ENCODE measurements around the gene DHX40.
"Not testable (repeated sequence)": the region's sequence is repeated elsewhere in the genome, so short reads cannot be mapped to it uniquely, and the experiment has no call there.

The DHX40 gene

GRCh38 chr17:59572301-59572924 lies 7.0 kb downstream of the DHX40 start:
- H3K4me2 ChIP-seq (ENCODE audit: low read length): no peak overlapping the region
- H3K9ac ChIP-seq (ENCODE audit: low read length): no peak overlapping the region
- H3K27ac ChIP-seq (ENCODE audit: low read depth, low read length, poor library complexity, severe bottlenecking): no peak overlapping the region
- no peaks in the 10 kb centered on the region for H4K20me1 ChIP-seq (ENCODE audit: insufficient read depth, low read length)
- H3K27me3 ChIP-seq (ENCODE audit: insufficient read depth, low read length): no peaks in the 10 kb centered on the region
- H3F3A ChIP-seq (ENCODE audit: insufficient read depth, low read length): no peaks in the 10 kb centered on the region
- H3K4me3 ChIP-seq (ENCODE audit: low read depth, low read length, poor library complexity, severe bottlenecking): no peak overlapping the region
- H3K9me2 ChIP-seq (ENCODE audit: low read depth, low read length): no peaks in the 10 kb centered on the region
- H3K9me3 ChIP-seq (ENCODE audit: low read length): no peaks in the 10 kb centered on the region
- TF ChIP-seq CTCF (IDR thresholded peaks at IDR 0.05; ENCODE audit: low read length) (no peak), EZH2 (IDR thresholded peaks at IDR 0.05; ENCODE audit: borderline replicate concordance, low read length) (no peak)
- peaks cover 12% of the 10 kb centered on the region; the same call in 1 of the 2 replicates for H3K36me3 ChIP-seq (ENCODE audit: insufficient read depth, low read length)
- H3K79me2 ChIP-seq (ENCODE audit: insufficient read depth, low read length): no peaks in the 10 kb centered on the region
- H2AFZ ChIP-seq (ENCODE audit: low read length): no peak overlapping the region
- H3K4me1 ChIP-seq (ENCODE audit: insufficient read depth, low read length, severe bottlenecking): no peaks in the 10 kb centered on the region

GRCh38 chr17:59584168-59584567 lies 18.8 kb downstream of the DHX40 start:
- not testable (repeated sequence) for H3K27me3 ChIP-seq (ENCODE audit: insufficient read depth, low read length); H3K79me2 ChIP-seq (ENCODE audit: insufficient read depth, low read length); H2AFZ ChIP-seq (ENCODE audit: low read length); H3K9me2 ChIP-seq (ENCODE audit: low read depth, low read length); H3K4me1 ChIP-seq (ENCODE audit: insufficient read depth, low read length, severe bottlenecking); H3K9me3 ChIP-seq (ENCODE audit: low read length); H4K20me1 ChIP-seq (ENCODE audit: insufficient read depth, low read length); H3K4me2 ChIP-seq (ENCODE audit: low read length); H3K27ac ChIP-seq (ENCODE audit: low read depth, low read length, poor library complexity, severe bottlenecking); H3K9ac ChIP-seq (ENCODE audit: low read length); H3K36me3 ChIP-seq (ENCODE audit: insufficient read depth, low read length); H3F3A ChIP-seq (ENCODE audit: insufficient read depth, low read length); H3K4me3 ChIP-seq (ENCODE audit: low read depth, low read length, poor library complexity, severe bottlenecking)

- no peaks in the 10 kb centered on the region for H3K27me3 ChIP-seq (ENCODE audit: insufficient read depth, low read length)
- H3K9me3 ChIP-seq (ENCODE audit: low read length): no peaks in the 10 kb centered on the region
- TF ChIP-seq CTCF (IDR thresholded peaks at IDR 0.05; ENCODE audit: low read length): no peak
- TF ChIP-seq EZH2 (IDR thresholded peaks at IDR 0.05; ENCODE audit: borderline replicate concordance, low read length): no peak
- H3K27ac ChIP-seq (ENCODE audit: low read depth, low read length, poor library complexity, severe bottlenecking): no peak overlapping the region
- H3K4me2 ChIP-seq (ENCODE audit: low read length): no peak overlapping the region
- H3F3A ChIP-seq (ENCODE audit: insufficient read depth, low read length): no peaks in the 10 kb centered on the region
- H3K4me1 ChIP-seq (ENCODE audit: insufficient read depth, low read length, severe bottlenecking): no peaks in the 10 kb centered on the region
- H3K4me3 ChIP-seq (ENCODE audit: low read depth, low read length, poor library complexity, severe bottlenecking): no peak overlapping the region
- H3K9me2 ChIP-seq (ENCODE audit: low read depth, low read length): no peaks in the 10 kb centered on the region
- no peaks in the 10 kb centered on the region for H3K79me2 ChIP-seq (ENCODE audit: insufficient read depth, low read length)
- no peaks in the 10 kb centered on the region for H4K20me1 ChIP-seq (ENCODE audit: insufficient read depth, low read length)
- no peak overlapping the region for H2AFZ ChIP-seq (ENCODE audit: low read length)
- no peak overlapping the region for H3K9ac ChIP-seq (ENCODE audit: low read length)
- H3K36me3 ChIP-seq (ENCODE audit: insufficient read depth, low read length): peaks cover 33% of the 10 kb centered on the region
Observed at GRCh38 chr17:59600169-59600568, 34.8 kb downstream of the DHX40 start.

- TF ChIP-seq CTCF (IDR thresholded peaks at IDR 0.05; ENCODE audit: low read length) (no peak), EZH2 (IDR thresholded peaks at IDR 0.05; ENCODE audit: borderline replicate concordance, low read length) (no peak)
- H3K9me2 ChIP-seq (ENCODE audit: low read depth, low read length): no peaks in the 10 kb centered on the region
- no peak overlapping the region for H3K27ac ChIP-seq (ENCODE audit: low read depth, low read length, poor library complexity, severe bottlenecking)
- no peak overlapping the region for H3K9ac ChIP-seq (ENCODE audit: low read length)
- no peak overlapping the region for H3K4me2 ChIP-seq (ENCODE audit: low read length)
- no peaks in the 10 kb centered on the region for H3K79me2 ChIP-seq (ENCODE audit: insufficient read depth, low read length)
- H3K4me3 ChIP-seq (ENCODE audit: low read depth, low read length, poor library complexity, severe bottlenecking): no peak overlapping the region
- no peaks in the 10 kb centered on the region for H4K20me1 ChIP-seq (ENCODE audit: insufficient read depth, low read length)
- no peaks in the 10 kb centered on the region for H3K9me3 ChIP-seq (ENCODE audit: low read length)
- H3K36me3 ChIP-seq (ENCODE audit: insufficient read depth, low read length): peaks cover 43% of the 10 kb centered on the region
- no peaks in the 10 kb centered on the region for H3K27me3 ChIP-seq (ENCODE audit: insufficient read depth, low read length)
- no peaks in the 10 kb centered on the region for H3K4me1 ChIP-seq (ENCODE audit: insufficient read depth, low read length, severe bottlenecking)
- no peak overlapping the region for H2AFZ ChIP-seq (ENCODE audit: low read length)
- no peaks in the 10 kb centered on the region for H3F3A ChIP-seq (ENCODE audit: insufficient read depth, low read length)
Observed at GRCh38 chr17:59601130-59601529, 35.7 kb downstream of the DHX40 start.
